Right atrium auricular region (tissue), 2 donors: Measurements from ENCODE around the gene RNF145. TPM values are rescaled to one million over a fixed set of nuclear protein-coding genes. Genes with fewer than 3 reads are reported as not detected.

Experiments used
- DNase-seq: peaks from one replicate; pipeline ENCODE4 v3.0.0-alpha.2; 2019; ENCODE audit warnings: low spot score
- H3K27ac ChIP-seq, 2 donors: fragments of 200-600 bp; sonication (generic); 1 replicate in 1 of 2; 2 replicates in 1 of 2; pipeline ENCODE4 v1.5.1; 2016 to 2019
- H3K27me3 ChIP-seq, 2 donors: fragments of 200-600 bp; sonication (generic); one replicate each; pipeline versions ENCODE4 v1.5.1 to v1.6.0; 2017 to 2019
- H3K36me3 ChIP-seq: fragments of 200-600 bp; sonication (generic); one replicate; pipeline ENCODE4 v1.5.1; 2016
- H3K4me1 ChIP-seq, 2 donors: fragments of 200-600 bp; sonication (generic); one replicate each; pipeline versions ENCODE4 v1.5.1 to v1.6.0; 2017 to 2019
- H3K4me3 ChIP-seq, 2 donors: fragments of 200-600 bp; sonication (generic); 1 replicate in 1 of 2; 2 replicates in 1 of 2; pipeline ENCODE4 v1.5.1; 2017 to 2019; ENCODE audit warnings: mild to moderate bottlenecking in 1 of 2, moderate library complexity in 1 of 2
- H3K9me3 ChIP-seq, 2 donors: fragments of 200-600 bp; sonication (generic); one replicate each; pipeline ENCODE4 v1.5.1; 2019
- CTCF ChIP-seq, 2 donors: fragments of 200-600 bp; sonication (generic); IDR thresholded peaks; one replicate each; pipeline ENCODE4 v1.5.1; 2019; ENCODE audit warnings: antibody characterized with exemption in 2 of 2
- total RNA-seq, 2 donors: library from RNA; depleted of rRNA; stranded (reverse); fragments of >200 nt; gene quantifications; one replicate each; pipeline ENCODE4 v1.1.0, GENCODE V29; 2016

Gene RNF145
- total RNA-seq, 2 donors from 2014 or later, result 18.1 to 29.9 TPM

- no peak for DNase-seq
- no peaks in the 10 kb centered on the region for H3K27me3 ChIP-seq
- H3K4me1 ChIP-seq, result peaks cover 0 to 32% of the 10 kb centered on the region in 2 donors
- TF ChIP-seq CTCF (IDR thresholded peaks at IDR 0.05), result no peak
- no peak overlapping the region for H3K4me3 ChIP-seq
- H3K36me3 ChIP-seq, result peaks cover 14% of the 10 kb centered on the region
- H3K27ac ChIP-seq, result no peak overlapping the region
- no peaks in the 10 kb centered on the region for H3K9me3 ChIP-seq
These were observed 23.0 kb downstream of the RNF145 start for GRCh38 chr5:159186319-159186718.

GRCh38 chr5:159185773-159186172, 23.6 kb downstream of the RNF145 start:
- peaks cover 0 to 37% of the 10 kb centered on the region in 2 donors for H3K4me1 ChIP-seq
- no peaks in the 10 kb centered on the region for H3K27me3 ChIP-seq
- no peak overlapping the region for H3K27ac ChIP-seq
- no peak overlapping the region for H3K4me3 ChIP-seq
- no peak for TF ChIP-seq CTCF (IDR thresholded peaks at IDR 0.05)
- DNase-seq, result no peak
- no peaks in the 10 kb centered on the region for H3K9me3 ChIP-seq
- peaks cover 14% of the 10 kb centered on the region for H3K36me3 ChIP-seq

GRCh38 chr5:159184858-159185381, 24.4 kb downstream of the RNF145 start:
- Histone ChIP-seq H3K4me3 (no peak overlapping the region), H3K27ac (peak overlapping the region in 1 of 2 donors; percentile 31), H3K36me3 (peaks cover 10% of the 10 kb centered on the region), H3K9me3 (no peaks in the 10 kb centered on the region), H3K4me1 (peaks cover 0 to 46% of the 10 kb centered on the region in 2 donors), H3K27me3 (no peaks in the 10 kb centered on the region)
- no peak for DNase-seq
- no peak for TF ChIP-seq CTCF (IDR thresholded peaks at IDR 0.05)

- Histone ChIP-seq H3K27me3 (no peaks in the 10 kb centered on the region), H3K27ac (no peak overlapping the region), H3K36me3 (peaks cover 3% of the 10 kb centered on the region), H3K4me1 (peaks cover 0 to 53% of the 10 kb centered on the region in 2 donors), H3K9me3 (no peaks in the 10 kb centered on the region), H3K4me3 (no peak overlapping the region)
- DNase-seq, result no peak
- no peak for TF ChIP-seq CTCF (IDR thresholded peaks at IDR 0.05)
These were observed 25.1 kb downstream of the RNF145 start for GRCh38 chr5:159184236-159184635.

GRCh38 chr5:159183247-159183646, 26.1 kb downstream of the RNF145 start:
- Histone ChIP-seq H3K27ac (peak overlapping the region in 1 of 2 donors; percentile 27), H3K4me3 (no peak overlapping the region), H3K9me3 (no peaks in the 10 kb centered on the region), H3K4me1 (peaks cover 0 to 57% of the 10 kb centered on the region in 2 donors), H3K27me3 (no peaks in the 10 kb centered on the region), H3K36me3 (no peaks in the 10 kb centered on the region)
- TF ChIP-seq CTCF (IDR thresholded peaks at IDR 0.05), result no peak
- no peak for DNase-seq

- Histone ChIP-seq H3K9me3 (no peaks in the 10 kb centered on the region), H3K4me3 (no peak overlapping the region), H3K36me3 (no peaks in the 10 kb centered on the region), H3K27me3 (no peaks in the 10 kb centered on the region), H3K27ac (peak overlapping the region; percentile 25 to 27), H3K4me1 (peaks cover 0 to 57% of the 10 kb centered on the region in 2 donors)
- DNase-seq, result no peak
- TF ChIP-seq CTCF (IDR thresholded peaks at IDR 0.05), result no peak
These were observed 26.7 kb downstream of the RNF145 start for GRCh38 chr5:159182691-159183090.
